ENCODE results near the gene SWSAP1. TPM values are rescaled to one million over a fixed set of nuclear protein-coding genes. Genes with fewer than 3 reads are reported as not detected.

The SWSAP1 gene
- total and polyA plus RNA-seq, 2 of the 8 experiments (the other 6 are each of a cell fraction or from before 2014, with no cell fraction given), result 3.1 to 5.2 TPM

DNA sequence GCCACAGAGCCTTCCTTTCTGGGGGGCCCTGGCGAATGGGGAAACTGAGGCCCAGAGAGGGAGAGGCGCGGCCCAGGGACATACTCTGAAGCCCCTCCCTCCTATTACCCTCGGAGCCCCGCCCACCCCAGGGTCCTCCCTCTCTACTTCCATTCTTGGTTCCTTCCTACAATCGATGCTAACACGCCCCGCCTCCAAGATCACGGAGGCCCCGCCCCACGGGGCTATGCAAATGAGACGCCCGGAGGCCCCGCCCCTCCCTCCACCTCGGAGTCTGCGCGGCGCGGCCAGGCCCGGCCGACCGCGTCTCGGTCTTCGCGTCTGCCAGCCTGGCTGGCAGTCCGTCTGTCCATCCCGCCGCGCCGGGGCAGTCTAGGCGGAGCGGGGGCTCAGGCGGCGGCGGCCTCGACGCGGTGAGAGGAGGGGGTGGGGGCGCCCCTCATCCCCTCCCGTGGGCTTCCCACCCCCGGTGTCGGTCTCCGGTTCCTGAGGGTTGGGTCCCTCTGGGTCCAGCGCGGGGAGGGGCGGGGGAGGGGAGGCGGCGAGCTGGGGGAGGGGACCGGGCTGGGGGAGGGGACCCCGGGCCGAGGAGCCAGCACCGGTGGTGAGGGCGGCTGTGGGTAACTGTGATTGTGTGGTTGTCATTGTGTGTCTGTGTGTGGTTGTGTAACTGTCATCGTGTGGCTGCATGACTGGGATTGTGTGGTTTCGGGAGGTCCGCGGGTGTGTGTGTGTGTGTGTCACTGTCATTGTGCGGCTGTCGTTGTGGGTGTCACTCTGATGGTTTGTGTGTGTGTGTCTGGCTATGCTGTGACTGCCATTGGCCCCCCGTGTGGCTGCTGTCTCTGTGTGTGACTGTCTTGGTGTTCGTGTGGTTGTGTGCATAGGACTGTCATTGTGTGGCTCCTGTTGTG, 19.0 kb upstream of the SWSAP1 start, which contains the start of gene PLPPR2 (continued):
- TF ChIP-seq RXRA (IDR thresholded peaks at IDR 0.05; ENCODE audit: insufficient read depth, low read depth, low read length) (no peak), SRF (IDR thresholded peaks at IDR 0.05; ENCODE audit: low read depth, low read length) (no peak), CBX8 (IDR thresholded peaks at IDR 0.05; ENCODE audit: borderline replicate concordance, low read depth, low read length) (no peak), RNF2 (IDR thresholded peaks at IDR 0.05; ENCODE audit: borderline replicate concordance, low read depth, low read length, missing control alignments, poor library complexity, severe bottlenecking) (no peak), CTBP2 (IDR thresholded peaks at IDR 0.05; ENCODE audit: borderline replicate concordance, insufficient read depth, insufficient read length, low read length) (no peak), SP1 (IDR thresholded peaks at IDR 0.05; ENCODE audit: low read depth, low read length) (no peak), HDAC2 (IDR thresholded peaks at IDR 0.05; ENCODE audit: borderline replicate concordance in 1 of 2, low read depth in 2 of 2, low read length in 2 of 2) (no peak), NANOG (IDR thresholded peaks at IDR 0.05; ENCODE audit: insufficient read depth, low read depth, low read length, poor library complexity, severe bottlenecking) (no peak), KDM4A (IDR thresholded peaks at IDR 0.05; ENCODE audit: low read depth, low read length, severe bottlenecking) (peak; percentile 45), EP300 (IDR thresholded peaks at IDR 0.05; ENCODE audit: borderline replicate concordance in 1 of 2, low read depth in 2 of 2, low read length in 2 of 2) (no peak), BACH1 (IDR thresholded peaks at IDR 0.05; ENCODE audit: low read length) (no peak), SAP30 (IDR thresholded peaks at IDR 0.05; ENCODE audit: insufficient read depth, insufficient replicate concordance, low read length) (no peak), TCF12 (IDR thresholded peaks at IDR 0.05; ENCODE audit: low read depth, low read length) (no peak), KDM5A (IDR thresholded peaks at IDR 0.05; ENCODE audit: low read length) (no peak), BRCA1 (IDR thresholded peaks at IDR 0.05; ENCODE audit: low read depth, low read length) (no peak), JUN (IDR thresholded peaks at IDR 0.05; ENCODE audit: low read depth, low read length) (no peak), GABPA (IDR thresholded peaks at IDR 0.05; ENCODE audit: borderline replicate concordance, insufficient read depth, low read length) (no peak), RBBP5 (IDR thresholded peaks at IDR 0.05; ENCODE audit: borderline replicate concordance, low read depth, low read length) (no peak)
- TF ChIP-seq, protein P1, sequence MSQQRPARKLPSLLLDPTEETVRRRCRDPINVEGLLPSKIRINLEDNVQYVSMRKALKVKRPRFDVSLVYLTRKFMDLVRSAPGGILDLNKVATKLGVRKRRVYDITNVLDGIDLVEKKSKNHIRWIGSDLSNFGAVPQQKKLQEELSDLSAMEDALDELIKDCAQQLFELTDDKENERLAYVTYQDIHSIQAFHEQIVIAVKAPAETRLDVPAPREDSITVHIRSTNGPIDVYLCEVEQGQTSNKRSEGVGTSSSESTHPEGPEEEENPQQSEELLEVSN (IDR thresholded peaks at IDR 0.05), result no peak
- TF ChIP-seq, protein P2, sequence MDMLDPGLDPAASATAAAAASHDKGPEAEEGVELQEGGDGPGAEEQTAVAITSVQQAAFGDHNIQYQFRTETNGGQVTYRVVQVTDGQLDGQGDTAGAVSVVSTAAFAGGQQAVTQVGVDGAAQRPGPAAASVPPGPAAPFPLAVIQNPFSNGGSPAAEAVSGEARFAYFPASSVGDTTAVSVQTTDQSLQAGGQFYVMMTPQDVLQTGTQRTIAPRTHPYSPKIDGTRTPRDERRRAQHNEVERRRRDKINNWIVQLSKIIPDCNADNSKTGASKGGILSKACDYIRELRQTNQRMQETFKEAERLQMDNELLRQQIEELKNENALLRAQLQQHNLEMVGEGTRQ (IDR thresholded peaks at IDR 0.05; ENCODE audit: low read length), result no peak
